Spleen (tissue), 7 donors: ENCODE data around the gene OPRM1.

Source experiments
- CTCF ChIP-seq, 11 experiments: fragments of 200-600 bp in 7 of 11; fragments of 450-650 bp in 4 of 11; sonication (generic) in 4 of 11; IDR thresholded peaks in 8 of 11; conservative IDR thresholded peaks in 3 of 11; 1 replicate in 7 of 11; 2 replicates in 4 of 11; pipeline versions ENCODE4 v1.4.0 to v1.8.0; 2016 to 2021; ENCODE audit warnings: antibody characterized with exemption in 11 of 11, inconsistent platforms in 4 of 11, mild to moderate bottlenecking in 1 of 11
- POLR2AphosphoS5 ChIP-seq, 3 donors: sonication (generic); formaldehyde crosslinking; IDR thresholded peaks; one replicate each; pipeline ENCODE4 v1.5.1; 2017; ENCODE audit warnings: antibody characterized with exemption in 3 of 3
- donor health status: DM: no; HTN: no; CAD: no; lungs with moderate emphysema.
- donor health status: DM: no; HTN: no; CAD: no.
- donor health status: DM: no; HTN: no; CAD: no.

- no peak for TF ChIP-seq POLR2AphosphoS5 (IDR thresholded peaks at IDR 0.05)
- TF ChIP-seq CTCF (IDR thresholded peaks at IDR 0.05 in 8 of 11, conservative IDR thresholded peaks at IDR 0.05 in 3 of 11), result no peak
Measured at GRCh38 chr6:154219250-154219649, 180.2 kb downstream of the OPRM1 start.
